DOHH2 (cell line): ENCODE results near the gene PHB1.

Experiments used
- H3F3A ChIP-seq: fragments of 200-600 bp; sonication (generic), shearing (Covaris generic); 2 replicates; pipeline ENCODE4 v1.6.0; 2016; ENCODE audit warnings: antibody characterized with exemption, mild to moderate bottlenecking; ENCODE audit not compliant: control insufficient read depth, insufficient read depth
- H3K27ac ChIP-seq: fragments of 200-600 bp; sonication (generic); 2 replicates; pipeline ENCODE4 v1.5.1; 2014; ENCODE audit warnings: low read depth, mild to moderate bottlenecking, low read length, moderate library complexity
- H3K27me3 ChIP-seq: fragments of 200-600 bp; sonication (generic); 2 replicates; pipeline ENCODE4 v1.6.1; 2014; ENCODE audit warnings: mild to moderate bottlenecking, low read length, mixed read lengths; ENCODE audit not compliant: control insufficient read depth
- H3K36me3 ChIP-seq: fragments of 200-600 bp; sonication (generic); 2 replicates; pipeline ENCODE4 v1.6.1; 2014; ENCODE audit warnings: mild to moderate bottlenecking, low read length, moderate library complexity, mixed read lengths; ENCODE audit not compliant: control insufficient read depth
- H3K4me1 ChIP-seq: fragments of 200-600 bp; sonication (generic); 2 replicates; pipeline ENCODE4 v1.6.1; 2014; ENCODE audit warnings: mild to moderate bottlenecking, low read length, mixed read lengths; ENCODE audit not compliant: control insufficient read depth
- H3K4me2 ChIP-seq: fragments of 200-600 bp; sonication (generic); 2 replicates; pipeline ENCODE4 v1.6.0; 2014; ENCODE audit warnings: mild to moderate bottlenecking, low read length, moderate library complexity
- H3K4me3 ChIP-seq: fragments of 200-600 bp; sonication (generic); 2 replicates; pipeline ENCODE4 v1.5.1; 2014; ENCODE audit warnings: mild to moderate bottlenecking, low read length, mixed read lengths
- H3K79me2 ChIP-seq: fragments of 200-600 bp; sonication (generic); 2 replicates; pipeline ENCODE4 v1.6.1; 2014; ENCODE audit warnings: mild to moderate bottlenecking, low read length, mixed read lengths; ENCODE audit not compliant: control insufficient read depth
- H3K9me2 ChIP-seq: fragments of 200-600 bp; sonication (generic); replicated peaks from 2 replicates; pipeline ENCODE4 v1.6.1; 2014; ENCODE audit warnings: mild to moderate bottlenecking, low read length, mixed read lengths; ENCODE audit not compliant: control insufficient read depth
- H3K9me3 ChIP-seq: fragments of 200-600 bp; sonication (generic); 2 replicates; pipeline ENCODE4 v1.6.1; 2014; ENCODE audit warnings: antibody characterized with exemption, low read length, mixed read lengths; ENCODE audit not compliant: control insufficient read depth, insufficient read depth
- H4K20me1 ChIP-seq: fragments of 200-600 bp; sonication (generic); 2 replicates; pipeline ENCODE4 v1.6.0; 2014; ENCODE audit warnings: low read depth, mild to moderate bottlenecking, antibody characterized with exemption, low read length, moderate library complexity; ENCODE audit not compliant: control insufficient read depth, insufficient read depth
- EZH2phosphoT487 ChIP-seq: fragments of 200-600 bp; sonication (generic); IDR thresholded peaks from 2 replicates; pipeline ENCODE4 v1.6.1; 2017; ENCODE audit warnings: borderline replicate concordance, mild to moderate bottlenecking, antibody characterized with exemption, low read length, moderate library complexity, mixed read lengths
- TF ChIP-seq, protein P1 (sequence below): fragments of 200-600 bp; sonication (generic); IDR thresholded peaks from one replicate; pipeline ENCODE4 v1.5.1; 2014; ENCODE audit warnings: antibody characterized with exemption, mild to moderate bottlenecking, low read depth, low read length; ENCODE audit not compliant: poor library complexity, severe bottlenecking

PHB1 gene

DNA sequence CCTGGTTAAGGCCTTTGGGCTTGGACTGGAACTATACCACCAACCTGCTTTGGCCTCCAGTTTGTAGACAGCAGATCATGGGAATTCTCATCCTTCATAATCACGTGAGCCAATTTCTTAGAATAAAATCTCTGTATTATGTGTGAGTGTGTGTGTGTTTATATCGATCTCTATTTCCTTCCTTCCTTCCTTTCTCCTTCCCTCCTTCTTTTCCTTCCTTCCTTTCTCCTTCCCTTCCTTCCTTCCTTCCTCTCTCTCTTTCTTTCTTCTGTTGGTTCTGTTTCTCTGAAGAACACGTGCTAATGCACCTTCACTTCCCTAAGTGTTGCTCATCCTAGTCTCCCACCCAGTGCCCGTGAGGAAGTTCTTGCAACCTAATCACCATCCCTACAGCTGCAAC, 35.5 kb upstream of the PHB1 start:
- Histone ChIP-seq H3F3A (no peaks in the 10 kb centered on the region), H3K27me3 (peaks cover 23% of the 10 kb centered on the region; the same call in 1 of the 2 replicates), H3K4me1 (peaks cover 5% of the 10 kb centered on the region), H3K9me2 (no peaks in the 10 kb centered on the region), H3K36me3 (no peaks in the 10 kb centered on the region), H3K4me2 (no peak overlapping the region), H3K9me3 (no peaks in the 10 kb centered on the region), H4K20me1 (no peaks in the 10 kb centered on the region), H3K4me3 (no peak overlapping the region), H3K27ac (no peak overlapping the region), H3K79me2 (no peaks in the 10 kb centered on the region)
- no peak for TF ChIP-seq EZH2phosphoT487
- TF ChIP-seq, protein P1, sequence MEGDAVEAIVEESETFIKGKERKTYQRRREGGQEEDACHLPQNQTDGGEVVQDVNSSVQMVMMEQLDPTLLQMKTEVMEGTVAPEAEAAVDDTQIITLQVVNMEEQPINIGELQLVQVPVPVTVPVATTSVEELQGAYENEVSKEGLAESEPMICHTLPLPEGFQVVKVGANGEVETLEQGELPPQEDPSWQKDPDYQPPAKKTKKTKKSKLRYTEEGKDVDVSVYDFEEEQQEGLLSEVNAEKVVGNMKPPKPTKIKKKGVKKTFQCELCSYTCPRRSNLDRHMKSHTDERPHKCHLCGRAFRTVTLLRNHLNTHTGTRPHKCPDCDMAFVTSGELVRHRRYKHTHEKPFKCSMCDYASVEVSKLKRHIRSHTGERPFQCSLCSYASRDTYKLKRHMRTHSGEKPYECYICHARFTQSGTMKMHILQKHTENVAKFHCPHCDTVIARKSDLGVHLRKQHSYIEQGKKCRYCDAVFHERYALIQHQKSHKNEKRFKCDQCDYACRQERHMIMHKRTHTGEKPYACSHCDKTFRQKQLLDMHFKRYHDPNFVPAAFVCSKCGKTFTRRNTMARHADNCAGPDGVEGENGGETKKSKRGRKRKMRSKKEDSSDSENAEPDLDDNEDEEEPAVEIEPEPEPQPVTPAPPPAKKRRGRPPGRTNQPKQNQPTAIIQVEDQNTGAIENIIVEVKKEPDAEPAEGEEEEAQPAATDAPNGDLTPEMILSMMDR, result no peak

DNA sequence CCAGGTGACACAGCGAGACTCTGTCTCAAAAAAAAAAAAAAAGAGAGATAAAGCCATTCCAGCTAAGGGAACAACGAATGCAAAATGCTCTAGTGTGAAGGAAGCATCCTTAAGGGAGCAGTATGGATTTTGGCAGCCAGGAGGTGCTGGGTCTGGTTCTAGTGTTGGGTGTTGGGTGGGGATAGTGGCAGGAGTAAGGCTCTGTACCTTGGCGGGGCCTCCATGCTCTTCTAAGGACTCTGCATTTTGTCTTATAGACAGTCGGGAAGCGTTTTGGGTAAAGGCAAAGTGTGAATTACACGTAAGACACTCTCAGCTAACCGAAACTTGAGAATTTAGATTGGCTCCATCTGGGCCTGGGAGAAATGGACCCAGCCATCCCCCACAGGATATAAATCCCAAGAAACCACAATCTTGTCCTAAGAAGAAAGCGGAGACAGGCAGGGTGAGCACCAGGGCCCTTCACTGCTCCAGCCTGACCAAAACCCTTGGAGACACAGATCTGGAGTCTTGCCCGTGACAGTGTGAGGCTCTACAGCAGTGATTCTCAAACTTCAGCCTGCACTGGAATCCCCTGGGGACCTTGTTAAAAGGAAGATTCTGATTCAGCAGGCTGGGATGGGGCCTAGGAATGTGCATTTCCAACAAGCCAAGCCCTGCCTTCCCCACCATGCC, 33.1 kb upstream of the PHB1 start:
- Histone ChIP-seq H3K4me3 (no peak overlapping the region), H3K79me2 (no peaks in the 10 kb centered on the region), H3K9me2 (no peaks in the 10 kb centered on the region), H3K4me1 (peaks cover 5% of the 10 kb centered on the region), H3K9me3 (no peaks in the 10 kb centered on the region), H3K27me3 (peaks cover 9% of the 10 kb centered on the region; the same call in 1 of the 2 replicates), H3K4me2 (no peak overlapping the region), H3F3A (no peaks in the 10 kb centered on the region), H4K20me1 (no peaks in the 10 kb centered on the region), H3K27ac (no peak overlapping the region), H3K36me3 (no peaks in the 10 kb centered on the region)
- TF ChIP-seq EZH2phosphoT487, result no peak
- TF ChIP-seq, protein P1, result no peak

DNA sequence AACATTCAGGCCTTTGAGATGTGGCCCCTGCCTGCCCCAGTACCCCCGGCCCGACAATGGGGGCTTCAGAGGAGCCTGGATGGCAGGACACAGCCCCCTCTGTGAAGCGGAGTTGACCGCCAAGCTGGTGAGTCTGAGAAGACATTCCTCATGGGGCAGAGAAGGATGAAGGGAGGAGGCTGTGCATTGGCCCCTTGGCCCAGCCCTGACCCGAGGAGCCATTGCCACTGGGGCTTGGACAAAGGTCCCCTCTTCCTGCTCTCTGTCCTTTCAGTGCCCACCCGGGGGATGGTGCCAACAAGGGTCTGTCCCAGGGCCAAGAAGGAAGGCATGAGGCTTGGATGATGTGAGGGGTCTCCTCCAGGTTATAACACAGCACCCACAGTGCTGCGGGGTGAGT, 30.9 kb upstream of the PHB1 start:
- Histone ChIP-seq H3K4me3 (no peak overlapping the region), H4K20me1 (no peaks in the 10 kb centered on the region), H3K4me2 (no peak overlapping the region), H3K9me3 (no peaks in the 10 kb centered on the region), H3K27me3 (peaks cover 9% of the 10 kb centered on the region; the same call in 1 of the 2 replicates), H3K79me2 (no peaks in the 10 kb centered on the region), H3F3A (no peaks in the 10 kb centered on the region), H3K9me2 (no peaks in the 10 kb centered on the region), H3K36me3 (no peaks in the 10 kb centered on the region), H3K27ac (no peak overlapping the region), H3K4me1 (no peaks in the 10 kb centered on the region)
- TF ChIP-seq, protein P1, result no peak
- TF ChIP-seq EZH2phosphoT487, result no peak
